Glomerular visceral epithelial cell (primary cell): ENCODE measurements around the gene PARP11.

Experiments used
- DNase-seq: peaks from one replicate; pipeline ENCODE4 v3.0.0-alpha.2; 2016; ENCODE audit errors: extremely low spot score

PARP11 gene

GRCh38 chr12:3821441-3821840, 51.8 kb downstream of the PARP11 start:
- DNase-seq, result no peak

- DNase-seq, result peak; percentile 10
Measured at GRCh38 chr12:3820122-3820521, 53.1 kb downstream of the PARP11 start.

- DNase-seq, result no peak
Measured at GRCh38 chr12:3816266-3816665, 56.9 kb downstream of the PARP11 start.

DNA sequence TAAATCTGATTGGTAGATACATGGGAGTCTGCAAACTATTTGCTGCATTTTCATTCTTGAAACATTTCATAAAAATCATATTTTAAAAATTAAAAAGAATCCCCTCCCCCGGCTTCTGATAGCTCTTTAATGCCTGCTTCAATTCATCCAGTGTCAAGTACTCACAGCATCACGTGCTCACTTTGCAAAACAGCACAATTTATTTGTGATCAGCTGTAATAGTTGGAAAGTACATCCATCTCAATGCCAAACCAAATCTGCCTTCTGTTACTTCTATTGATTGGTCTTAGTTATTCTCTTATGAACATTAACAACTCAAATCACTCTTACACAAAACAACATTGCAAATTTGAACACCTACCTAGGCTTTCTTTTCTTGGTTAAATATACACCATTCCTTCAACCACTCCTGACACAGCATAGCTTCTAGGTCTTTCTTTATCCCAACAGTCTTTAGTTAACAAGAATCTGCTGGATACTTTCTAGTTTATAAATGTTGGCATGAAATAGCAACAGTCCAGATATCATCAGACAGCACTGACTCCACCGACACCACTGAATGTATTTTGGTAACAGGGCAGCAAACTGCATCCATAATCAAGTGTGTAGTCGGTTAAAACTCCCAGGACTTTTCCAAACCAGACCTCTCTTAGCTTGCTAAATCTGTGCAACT, 58.0 kb downstream of the PARP11 start:
- DNase-seq, result no peak

GRCh38 chr12:3810540-3810939, 62.7 kb downstream of the PARP11 start:
- DNase-seq, result no peak

DNA sequence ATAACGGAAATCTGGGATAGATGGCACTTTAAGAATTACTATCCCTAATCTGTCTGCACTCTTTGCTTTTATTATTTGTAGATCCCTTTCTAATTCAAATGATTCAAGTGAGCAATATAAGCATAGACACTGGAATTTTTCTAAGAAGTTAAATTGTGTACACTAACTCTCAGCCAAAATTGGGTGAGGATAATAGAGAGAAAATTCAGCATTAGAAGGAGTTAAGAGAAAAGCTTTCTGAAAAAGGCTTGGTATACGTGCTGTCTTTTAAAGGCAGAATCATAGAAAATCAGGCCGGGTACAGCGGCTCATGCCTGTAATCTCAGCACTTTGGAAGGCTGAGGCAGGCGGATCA, 63.2 kb downstream of the PARP11 start:
- DNase-seq, result no peak

DNA sequence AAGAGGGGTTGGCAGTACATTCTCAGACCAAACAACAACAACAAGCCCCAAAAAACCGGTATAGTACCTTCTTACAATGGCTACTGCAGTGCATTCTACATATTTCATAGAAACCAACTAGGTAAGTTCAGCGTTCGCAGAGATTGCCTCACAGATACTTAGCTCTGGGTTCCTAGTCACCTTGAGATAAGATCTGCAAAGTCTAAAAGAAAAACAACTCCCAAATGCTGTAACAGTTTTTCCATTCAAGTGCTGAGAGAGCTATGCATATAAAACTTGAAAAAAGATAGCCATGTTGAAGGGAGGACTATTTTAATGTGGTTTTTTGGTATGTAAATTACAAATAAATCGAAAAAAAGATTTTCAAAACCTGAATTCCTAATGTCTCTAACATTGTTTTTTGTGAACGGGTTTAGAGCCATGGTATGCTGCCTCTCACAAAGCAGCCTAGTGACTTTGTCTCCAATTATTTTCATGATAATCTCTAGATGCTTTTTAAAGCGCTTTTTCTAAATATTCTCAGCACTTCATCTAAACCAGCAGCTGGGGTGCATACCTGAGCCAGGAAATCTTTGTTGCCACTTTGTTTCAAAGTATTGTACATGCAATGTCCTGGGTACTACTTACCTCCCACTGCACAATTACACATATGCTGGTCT, 63.7 kb downstream of the PARP11 start:
- no peak for DNase-seq

DNA sequence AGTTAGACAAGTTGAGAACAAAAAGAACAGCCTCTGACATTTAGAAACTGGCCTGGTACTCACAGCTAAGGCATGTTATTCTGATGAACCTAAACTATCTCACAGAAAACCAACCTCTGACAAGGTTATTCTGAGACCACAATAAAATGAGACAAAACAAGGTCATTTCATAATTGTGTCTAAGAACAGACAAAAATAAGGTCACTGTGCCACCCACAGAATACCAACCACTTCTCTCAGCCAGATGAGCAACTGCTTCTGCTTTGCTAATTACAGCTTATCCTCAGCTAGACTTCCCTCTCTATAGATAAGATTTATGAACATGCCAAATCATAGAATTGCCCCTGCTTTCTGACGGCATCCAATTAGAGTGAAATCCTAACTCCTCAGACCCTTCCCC, 68.1 kb downstream of the PARP11 start:
- DNase-seq, result no peak

DNA sequence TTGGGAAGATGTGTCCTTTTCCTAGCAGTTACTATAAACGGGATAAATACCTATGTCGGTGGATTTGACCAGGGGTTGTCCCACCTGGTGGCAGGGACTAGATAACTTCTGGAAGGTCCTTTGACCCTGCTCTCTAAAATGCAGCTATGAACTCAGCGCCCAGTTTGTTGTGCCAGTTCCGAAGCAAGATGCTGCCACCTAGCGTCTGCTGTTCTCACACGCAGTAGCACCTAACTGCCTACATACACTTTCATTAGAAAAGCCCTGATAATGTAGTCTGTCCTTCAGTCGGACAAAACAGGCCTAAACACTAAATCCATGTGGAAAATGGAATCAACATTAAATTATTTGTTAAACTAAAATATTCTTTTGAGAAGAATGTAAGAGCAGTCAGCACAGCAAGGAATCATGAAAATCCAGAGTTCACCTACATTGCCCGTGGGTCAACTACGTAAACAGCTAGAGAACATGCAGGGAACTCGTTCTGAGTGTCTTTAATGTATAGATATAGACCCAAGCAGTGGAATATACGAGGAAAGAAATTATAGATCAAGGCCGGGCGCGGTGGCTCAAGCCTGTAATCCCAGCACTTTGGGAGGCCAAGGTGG, 69.2 kb downstream of the PARP11 start:
- DNase-seq, result peak; percentile 55

DNA sequence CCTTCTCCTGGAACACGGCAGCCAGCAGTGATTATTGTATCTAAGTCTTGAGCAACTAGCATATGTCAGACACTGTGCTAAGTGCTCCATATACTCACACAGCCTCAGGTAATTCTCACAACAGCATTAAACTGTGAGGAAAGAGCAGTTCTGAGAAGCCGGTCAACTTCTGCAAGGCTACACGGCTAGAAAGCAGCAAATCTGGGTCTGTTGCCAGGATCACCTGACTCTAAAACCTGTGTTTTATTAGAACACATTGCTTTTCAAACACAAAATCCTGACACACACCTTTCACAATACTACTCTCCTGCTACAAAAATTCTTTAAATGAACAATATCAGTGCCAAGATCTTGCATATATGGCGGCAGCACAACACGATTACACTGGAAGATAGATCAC, 70.5 kb downstream of the PARP11 start:
- DNase-seq, result no peak

GRCh38 chr12:3797531-3798048, 75.6 kb downstream of the PARP11 start:
- no peak for DNase-seq

GRCh38 chr12:3795492-3796133, 77.6 kb downstream of the PARP11 start:
- DNase-seq, result no peak

GRCh38 chr12:3795066-3795465, 78.1 kb downstream of the PARP11 start:
- DNase-seq, result no peak

GRCh38 chr12:3792623-3793288, 80.4 kb downstream of the PARP11 start:
- DNase-seq, result no peak

GRCh38 chr12:3791256-3791874, 81.8 kb downstream of the PARP11 start:
- no peak for DNase-seq

DNA sequence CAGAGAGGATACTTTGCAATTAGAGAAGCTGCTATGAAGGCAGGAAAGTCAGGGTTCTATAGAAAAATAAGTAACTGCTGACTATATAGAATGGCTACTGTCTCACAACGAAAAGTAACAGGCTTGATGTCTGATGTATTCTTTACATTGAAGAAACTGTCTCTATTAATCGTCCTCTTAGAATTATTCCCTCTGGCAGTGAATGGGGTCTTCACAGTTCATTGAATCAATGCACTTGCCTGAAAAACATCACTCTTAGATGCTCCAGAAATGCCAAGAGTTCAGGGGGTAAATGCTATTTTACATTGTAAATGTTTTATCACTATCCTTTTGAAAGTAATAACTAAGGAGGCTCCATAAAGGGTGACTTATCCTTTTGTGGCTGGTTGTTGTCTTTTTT, 82.6 kb downstream of the PARP11 start:
- no peak for DNase-seq

- no peak for DNase-seq
Measured at GRCh38 chr12:3789838-3790237, 83.4 kb downstream of the PARP11 start.

GRCh38 chr12:3777206-3777809, 95.9 kb downstream of the PARP11 start:
- peak; percentile 33 for DNase-seq

DNA sequence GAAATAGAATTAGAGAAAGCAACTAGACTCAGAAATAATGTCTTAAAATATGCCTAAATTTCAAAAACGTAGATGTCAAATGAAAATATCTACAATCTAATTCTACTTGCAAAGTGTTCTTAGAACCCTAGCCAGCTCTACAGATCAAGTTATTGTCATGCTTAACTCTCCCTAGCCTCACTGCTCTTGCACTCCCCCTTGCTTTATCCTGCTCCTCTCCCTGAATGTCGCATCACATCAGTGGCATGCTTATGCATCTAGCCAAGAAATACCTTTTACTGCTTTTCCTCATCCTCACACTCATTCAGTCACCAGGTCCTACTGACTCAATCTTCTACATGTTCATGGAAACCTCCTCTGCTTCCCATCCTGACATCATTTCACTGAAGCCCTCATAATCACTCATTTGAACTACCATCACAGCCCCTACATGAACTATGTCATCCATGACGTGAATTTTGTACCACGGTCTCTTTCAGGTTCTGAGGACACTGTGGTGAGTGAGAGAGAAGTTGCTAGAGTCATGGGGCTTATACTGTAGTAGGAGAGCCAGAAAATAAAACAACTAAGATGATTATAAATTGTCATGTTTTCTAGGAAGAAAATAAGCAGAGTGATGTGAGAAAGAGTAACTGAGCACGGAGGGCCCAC, 97.7 kb downstream of the PARP11 start:
- DNase-seq, result no peak

DNA sequence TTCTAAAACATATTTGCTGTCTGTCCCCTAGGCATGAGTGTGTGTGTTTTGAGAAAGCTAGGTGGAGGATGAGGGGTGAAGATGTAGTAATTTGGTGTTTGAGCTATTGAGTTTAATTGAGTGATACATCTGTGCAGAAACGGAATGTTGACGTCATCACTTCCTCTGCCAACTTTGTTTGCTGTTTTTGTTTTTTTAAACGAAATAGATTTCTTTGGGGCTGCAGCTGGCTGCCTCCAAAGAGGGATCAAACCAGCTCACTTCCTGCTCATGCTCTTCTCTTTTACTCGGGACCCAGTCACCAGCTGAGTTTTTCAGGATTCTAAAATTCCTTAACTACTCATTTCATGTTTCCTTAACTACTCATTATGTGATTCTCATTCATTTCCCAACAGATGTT, 100.8 kb downstream of the PARP11 start:
- DNase-seq, result no peak

- DNase-seq, result no peak
Measured at GRCh38 chr12:3771853-3772252, 101.3 kb downstream of the PARP11 start.
